HepG2 (cell line): ENCODE results near the gene TRPC3. TPM values are rescaled to one million over a fixed set of nuclear protein-coding genes. Genes with fewer than 3 reads are reported as not detected.

ENCODE experiments used
- BHLHE40 ChIP-seq: IDR thresholded peaks from 2 replicates; pipeline ENCODE4 v1.6.1; 2011; ENCODE audit warnings: low read length, improper control_type of control experiment
- CEBPG ChIP-seq: IDR thresholded peaks from 2 replicates; pipeline ENCODE4 v1.6.1; 2016
- GABPA ChIP-seq, 2 experiments: IDR thresholded peaks; 2 replicates each; pipeline ENCODE4 v1.6.1; 2011 to 2016; ENCODE audit warnings: low read depth in 2 of 2, low read length in 1 of 2, missing biosample characterization in 1 of 2, missing genetic modification characterization in 1 of 2
- HES4 ChIP-seq: sonication (generic); formaldehyde crosslinking; IDR thresholded peaks from 2 replicates; pipeline ENCODE4 v1.9.0; 2021; ENCODE audit warnings: mild to moderate bottlenecking, missing genetic modification reagents, borderline replicate concordance
- PAWR ChIP-seq: sonication (generic); formaldehyde crosslinking; IDR thresholded peaks from 2 replicates; pipeline ENCODE4 v1.4.0; 2020; ENCODE audit warnings: missing genetic modification reagents, mild to moderate bottlenecking, borderline replicate concordance
- SRF ChIP-seq: IDR thresholded peaks from 2 replicates; pipeline ENCODE4 v1.6.1; 2011; ENCODE audit warnings: mild to moderate bottlenecking, low read depth, low read length, moderate library complexity
- ZC3H4 ChIP-seq: sonication (generic); formaldehyde crosslinking; IDR thresholded peaks from 2 replicates; pipeline ENCODE4 v1.4.0; 2020; ENCODE audit warnings: missing genetic modification reagents, borderline replicate concordance
- ZNF121 ChIP-seq: sonication (generic); formaldehyde crosslinking; IDR thresholded peaks from 2 replicates; pipeline ENCODE4 v1.5.0; 2020; ENCODE audit warnings: mild to moderate bottlenecking, missing genetic modification reagents
- ZNF292 ChIP-seq: sonication (generic); formaldehyde crosslinking; IDR thresholded peaks from 2 replicates; pipeline ENCODE4 v1.8.1; 2022; ENCODE audit warnings: mild to moderate bottlenecking, low read depth, missing genetic modification reagents, borderline replicate concordance
- ZNF329 ChIP-seq: sonication (generic); formaldehyde crosslinking; IDR thresholded peaks from 2 replicates; pipeline ENCODE4 v1.9.0; 2021; ENCODE audit warnings: low read depth, mild to moderate bottlenecking, missing genetic modification reagents
- ZNF350 ChIP-seq: sonication (generic); formaldehyde crosslinking; IDR thresholded peaks from 2 replicates; pipeline ENCODE4 v1.4.0; 2020; ENCODE audit warnings: mild to moderate bottlenecking, low read depth, missing genetic modification reagents, borderline replicate concordance
- ZNF512 ChIP-seq: sonication (generic); formaldehyde crosslinking; IDR thresholded peaks from 2 replicates; pipeline ENCODE4 v1.4.0; 2020; ENCODE audit warnings: mild to moderate bottlenecking, missing genetic modification reagents
- ZNF513 ChIP-seq: sonication (generic); formaldehyde crosslinking; conservative IDR thresholded peaks from 2 replicates; pipeline ENCODE4 v1.5.0; 2020; ENCODE audit warnings: missing genetic modification reagents
- ZNF616 ChIP-seq: sonication (generic); formaldehyde crosslinking; IDR thresholded peaks from 2 replicates; pipeline ENCODE4 v1.5.0; 2020; ENCODE audit warnings: low read depth, mild to moderate bottlenecking, missing genetic modification reagents
- ZNF761 ChIP-seq: sonication (generic); formaldehyde crosslinking; conservative IDR thresholded peaks from 2 replicates; pipeline ENCODE4 v1.4.0; 2020; ENCODE audit warnings: mild to moderate bottlenecking, missing genetic modification reagents
- ZNF780A ChIP-seq: sonication (generic); formaldehyde crosslinking; IDR thresholded peaks from 2 replicates; pipeline ENCODE4 v1.8.0; 2022; ENCODE audit warnings: mild to moderate bottlenecking, missing genetic modification reagents, moderate library complexity
- ZNF841 ChIP-seq: sonication (generic); formaldehyde crosslinking; IDR thresholded peaks from 2 replicates; pipeline ENCODE4 v1.8.1; 2023; ENCODE audit warnings: missing genetic modification reagents, borderline replicate concordance
- polyA plus RNA-seq, 8 experiments: library from polyadenylated mRNA; depleted of rRNA in 3 of 8; stranded (reverse) in 7 of 8; unstranded in 1 of 8; fragments of >200 nt; fragmentation: Illumina TruSeq in 4 of 8; extraction: Trizol in 4 of 8; gene quantifications; 2 replicates each; pipeline versions ENCODE4 v1.2.1 to v1.2.3, GENCODE V29; 2011 to 2016; ENCODE audit warnings: low read depth in 4 of 8, missing spikeins in 1 of 8, mixed read lengths in 1 of 8; ENCODE audit not compliant: insufficient read depth in 1 of 8
- total RNA-seq, 5 experiments: library from RNA; depleted of rRNA; stranded (reverse); fragments of >200 nt; fragmentation: Illumina TruSeq; extraction: Trizol; gene quantifications; 2 replicates each; pipeline ENCODE4 v1.2.3, GENCODE V29; 2016; ENCODE audit warnings: low read depth in 1 of 5
- TF ChIP-seq, protein P1 (sequence below): sonication (generic); formaldehyde crosslinking; IDR thresholded peaks from 2 replicates; pipeline ENCODE4 v1.4.0; 2020; ENCODE audit warnings: missing genetic modification reagents
- TF ChIP-seq, protein P2 (sequence below): IDR thresholded peaks from 2 replicates; pipeline ENCODE4 v1.6.1; 2016; ENCODE audit warnings: low read depth, control low read depth

TRPC3 gene
- total and polyA plus RNA-seq, 2 of the 13 experiments (the other 11 are each of a cell fraction or from before 2014, with no cell fraction given): not detected

GRCh38 chr4:121869841-121870822 lies 81.7 kb downstream of the TRPC3 start, which contains the start of gene BBS7 (continued):
- no peak for TF ChIP-seq ZNF329
- no peak for TF ChIP-seq ZNF121
- TF ChIP-seq ZNF513: no peak
- TF ChIP-seq, protein P1, sequence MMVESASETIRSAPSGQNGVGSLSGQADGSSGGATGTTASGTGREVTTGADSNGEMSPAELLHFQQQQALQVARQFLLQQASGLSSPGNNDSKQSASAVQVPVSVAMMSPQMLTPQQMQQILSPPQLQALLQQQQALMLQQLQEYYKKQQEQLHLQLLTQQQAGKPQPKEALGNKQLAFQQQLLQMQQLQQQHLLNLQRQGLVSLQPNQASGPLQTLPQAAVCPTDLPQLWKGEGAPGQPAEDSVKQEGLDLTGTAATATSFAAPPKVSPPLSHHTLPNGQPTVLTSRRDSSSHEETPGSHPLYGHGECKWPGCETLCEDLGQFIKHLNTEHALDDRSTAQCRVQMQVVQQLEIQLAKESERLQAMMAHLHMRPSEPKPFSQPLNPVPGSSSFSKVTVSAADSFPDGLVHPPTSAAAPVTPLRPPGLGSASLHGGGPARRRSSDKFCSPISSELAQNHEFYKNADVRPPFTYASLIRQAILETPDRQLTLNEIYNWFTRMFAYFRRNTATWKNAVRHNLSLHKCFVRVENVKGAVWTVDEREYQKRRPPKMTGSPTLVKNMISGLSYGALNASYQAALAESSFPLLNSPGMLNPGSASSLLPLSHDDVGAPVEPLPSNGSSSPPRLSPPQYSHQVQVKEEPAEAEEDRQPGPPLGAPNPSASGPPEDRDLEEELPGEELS: peak; percentile 20; the same call in 1 of the 2 replicates
- peak; percentile 44; the same call in 1 of the 2 replicates for TF ChIP-seq ZNF292 (CRISPR knock-in tag)
- no peak for TF ChIP-seq ZNF841 (CRISPR knock-in tag)
- no peak for TF ChIP-seq PAWR (CRISPR knock-in tag)
- 0 out of 2 replicates have a peak, but pooled peaks have one; percentile 32 for TF ChIP-seq SRF
- TF ChIP-seq HES4 (CRISPR knock-in tag): peak; percentile 62; the same call in 1 of the 2 replicates
- TF ChIP-seq ZNF761: no peak
- no peak for TF ChIP-seq ZNF780A
- no peak for TF ChIP-seq ZC3H4 (CRISPR knock-in tag)
- TF ChIP-seq, protein P2, sequence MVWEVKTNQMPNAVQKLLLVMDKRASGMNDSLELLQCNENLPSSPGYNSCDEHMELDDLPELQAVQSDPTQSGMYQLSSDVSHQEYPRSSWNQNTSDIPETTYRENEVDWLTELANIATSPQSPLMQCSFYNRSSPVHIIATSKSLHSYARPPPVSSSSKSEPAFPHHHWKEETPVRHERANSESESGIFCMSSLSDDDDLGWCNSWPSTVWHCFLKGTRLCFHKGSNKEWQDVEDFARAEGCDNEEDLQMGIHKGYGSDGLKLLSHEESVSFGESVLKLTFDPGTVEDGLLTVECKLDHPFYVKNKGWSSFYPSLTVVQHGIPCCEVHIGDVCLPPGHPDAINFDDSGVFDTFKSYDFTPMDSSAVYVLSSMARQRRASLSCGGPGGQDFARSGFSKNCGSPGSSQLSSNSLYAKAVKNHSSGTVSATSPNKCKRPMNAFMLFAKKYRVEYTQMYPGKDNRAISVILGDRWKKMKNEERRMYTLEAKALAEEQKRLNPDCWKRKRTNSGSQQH: no peak
- no peak for TF ChIP-seq ZNF616
- no peak for TF ChIP-seq CEBPG (CRISPR knock-in tag)
- no peak for TF ChIP-seq BHLHE40
- TF ChIP-seq ZNF512 (CRISPR knock-in tag): no peak
- TF ChIP-seq GABPA (IDR thresholded peaks at IDR 0.05; ENCODE audit: low read depth, low read length): no peak
- no peak for TF ChIP-seq GABPA (CRISPR knock-in tag; IDR thresholded peaks at IDR 0.05; ENCODE audit: low read depth)
- peak; percentile 74; the same call in 1 of the 2 replicates for TF ChIP-seq ZNF350 (CRISPR knock-in tag)
